GM12878 (cell line): Measurements from ENCODE around the gene GSE1.

Experiments used
- EZH2 ChIP-seq: IDR thresholded peaks from 2 replicates; pipeline ENCODE4 v1.6.1; 2012; ENCODE audit warnings: low read depth, mild to moderate bottlenecking, control low read depth, inconsistent platforms, low read length, borderline replicate concordance; ENCODE audit not compliant: control insufficient read depth
- HDGF ChIP-seq: fragments of 450-650 bp; IDR thresholded peaks from 2 replicates; pipeline ENCODE4 v1.6.1; 2016; ENCODE audit warnings: antibody characterized with exemption
- SMC3 ChIP-seq: IDR thresholded peaks from 2 replicates; pipeline ENCODE4 v1.6.1; 2011; ENCODE audit warnings: low read length, improper control_type of control experiment, borderline replicate concordance
- SP1 ChIP-seq: IDR thresholded peaks from one replicate; pipeline ENCODE4 v1.6.1; 2011; ENCODE audit warnings: low read depth, low read length
- SREBF2 ChIP-seq: IDR thresholded peaks from 2 replicates; pipeline ENCODE4 v1.6.1; 2012; ENCODE audit warnings: mild to moderate bottlenecking, low read length
- TAF1 ChIP-seq: IDR thresholded peaks from 2 replicates; pipeline ENCODE4 v1.6.1; 2011; ENCODE audit warnings: mild to moderate bottlenecking, low read depth, low read length, borderline replicate concordance
- TF ChIP-seq, protein P1 (sequence below): fragments of 450-650 bp; IDR thresholded peaks from 2 replicates; pipeline ENCODE4 v1.6.1; 2017; ENCODE audit warnings: borderline replicate concordance
- TF ChIP-seq, protein P2 (sequence below), 3 experiments: IDR thresholded peaks in 2 of 3; conservative IDR thresholded peaks in 1 of 3; 2 replicates each; pipeline ENCODE4 v1.5.1; 2011; ENCODE audit warnings: low read depth in 3 of 3, low read length in 3 of 3, mild to moderate bottlenecking in 3 of 3, control low read depth in 2 of 3, moderate library complexity in 2 of 3, inconsistent platforms in 1 of 3, mixed read lengths in 1 of 3; ENCODE audit not compliant: control insufficient read depth in 2 of 3, insufficient read depth in 1 of 3; ENCODE audit errors: extremely low read depth in 1 of 3
- TF ChIP-seq, protein P3 (sequence below): fragments of 450-650 bp; IDR thresholded peaks from 2 replicates; pipeline ENCODE4 v1.6.1; 2017; ENCODE audit warnings: mild to moderate bottlenecking, low read depth, inconsistent platforms; ENCODE audit not compliant: poor library complexity, severe bottlenecking
- TF ChIP-seq, protein P4 (sequence below): IDR thresholded peaks from 2 replicates; pipeline ENCODE4 v1.6.1; 2012; ENCODE audit warnings: low read depth, low read length, improper control_type of control experiment

DNA sequence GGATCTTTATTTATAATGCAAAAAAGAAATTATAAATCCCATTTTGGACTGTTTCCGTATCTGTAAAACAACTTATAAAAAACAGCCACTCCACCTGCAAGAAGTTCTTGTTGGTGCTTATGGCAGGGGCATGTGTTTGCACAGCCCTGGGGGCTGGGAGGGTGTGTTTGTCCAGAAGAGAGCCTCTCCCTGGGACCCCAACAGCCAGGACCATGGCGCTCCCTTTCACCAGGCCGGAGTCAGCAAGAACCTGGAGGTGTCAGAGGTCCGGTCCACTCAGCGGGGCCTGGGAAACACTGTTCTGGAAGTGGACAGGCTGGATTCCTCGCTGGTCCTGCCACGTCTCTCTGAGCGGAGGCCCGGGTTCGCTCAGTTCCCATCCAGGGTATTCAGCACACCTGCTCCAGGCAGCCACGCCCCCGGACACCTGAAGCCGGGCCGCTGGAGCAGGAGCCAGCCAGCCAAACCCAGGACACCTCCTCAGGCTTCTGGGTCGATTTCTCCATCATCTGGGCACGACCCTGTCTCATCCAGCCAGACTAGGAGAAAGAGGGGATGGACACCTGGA, 94.5 kb downstream of the GSE1 start:
- TF ChIP-seq SP1 (no peak), SMC3 (no peak), EZH2 (no peak), TAF1 (no peak), SREBF2 (no peak), HDGF (no peak)
- TF ChIP-seq, protein P1, sequence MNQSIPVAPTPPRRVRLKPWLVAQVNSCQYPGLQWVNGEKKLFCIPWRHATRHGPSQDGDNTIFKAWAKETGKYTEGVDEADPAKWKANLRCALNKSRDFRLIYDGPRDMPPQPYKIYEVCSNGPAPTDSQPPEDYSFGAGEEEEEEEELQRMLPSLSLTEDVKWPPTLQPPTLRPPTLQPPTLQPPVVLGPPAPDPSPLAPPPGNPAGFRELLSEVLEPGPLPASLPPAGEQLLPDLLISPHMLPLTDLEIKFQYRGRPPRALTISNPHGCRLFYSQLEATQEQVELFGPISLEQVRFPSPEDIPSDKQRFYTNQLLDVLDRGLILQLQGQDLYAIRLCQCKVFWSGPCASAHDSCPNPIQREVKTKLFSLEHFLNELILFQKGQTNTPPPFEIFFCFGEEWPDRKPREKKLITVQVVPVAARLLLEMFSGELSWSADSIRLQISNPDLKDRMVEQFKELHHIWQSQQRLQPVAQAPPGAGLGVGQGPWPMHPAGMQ: no peak
- TF ChIP-seq, protein P2, sequence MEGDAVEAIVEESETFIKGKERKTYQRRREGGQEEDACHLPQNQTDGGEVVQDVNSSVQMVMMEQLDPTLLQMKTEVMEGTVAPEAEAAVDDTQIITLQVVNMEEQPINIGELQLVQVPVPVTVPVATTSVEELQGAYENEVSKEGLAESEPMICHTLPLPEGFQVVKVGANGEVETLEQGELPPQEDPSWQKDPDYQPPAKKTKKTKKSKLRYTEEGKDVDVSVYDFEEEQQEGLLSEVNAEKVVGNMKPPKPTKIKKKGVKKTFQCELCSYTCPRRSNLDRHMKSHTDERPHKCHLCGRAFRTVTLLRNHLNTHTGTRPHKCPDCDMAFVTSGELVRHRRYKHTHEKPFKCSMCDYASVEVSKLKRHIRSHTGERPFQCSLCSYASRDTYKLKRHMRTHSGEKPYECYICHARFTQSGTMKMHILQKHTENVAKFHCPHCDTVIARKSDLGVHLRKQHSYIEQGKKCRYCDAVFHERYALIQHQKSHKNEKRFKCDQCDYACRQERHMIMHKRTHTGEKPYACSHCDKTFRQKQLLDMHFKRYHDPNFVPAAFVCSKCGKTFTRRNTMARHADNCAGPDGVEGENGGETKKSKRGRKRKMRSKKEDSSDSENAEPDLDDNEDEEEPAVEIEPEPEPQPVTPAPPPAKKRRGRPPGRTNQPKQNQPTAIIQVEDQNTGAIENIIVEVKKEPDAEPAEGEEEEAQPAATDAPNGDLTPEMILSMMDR (IDR thresholded peaks at IDR 0.05 in 2 of 3, conservative IDR thresholded peaks at IDR 0.05 in 1 of 3; ENCODE audit: control insufficient read depth in 2 of 3, extremely low read depth in 1 of 3, insufficient read depth in 1 of 3, low read depth in 3 of 3, low read length in 3 of 3): no peak
- TF ChIP-seq, protein P3, sequence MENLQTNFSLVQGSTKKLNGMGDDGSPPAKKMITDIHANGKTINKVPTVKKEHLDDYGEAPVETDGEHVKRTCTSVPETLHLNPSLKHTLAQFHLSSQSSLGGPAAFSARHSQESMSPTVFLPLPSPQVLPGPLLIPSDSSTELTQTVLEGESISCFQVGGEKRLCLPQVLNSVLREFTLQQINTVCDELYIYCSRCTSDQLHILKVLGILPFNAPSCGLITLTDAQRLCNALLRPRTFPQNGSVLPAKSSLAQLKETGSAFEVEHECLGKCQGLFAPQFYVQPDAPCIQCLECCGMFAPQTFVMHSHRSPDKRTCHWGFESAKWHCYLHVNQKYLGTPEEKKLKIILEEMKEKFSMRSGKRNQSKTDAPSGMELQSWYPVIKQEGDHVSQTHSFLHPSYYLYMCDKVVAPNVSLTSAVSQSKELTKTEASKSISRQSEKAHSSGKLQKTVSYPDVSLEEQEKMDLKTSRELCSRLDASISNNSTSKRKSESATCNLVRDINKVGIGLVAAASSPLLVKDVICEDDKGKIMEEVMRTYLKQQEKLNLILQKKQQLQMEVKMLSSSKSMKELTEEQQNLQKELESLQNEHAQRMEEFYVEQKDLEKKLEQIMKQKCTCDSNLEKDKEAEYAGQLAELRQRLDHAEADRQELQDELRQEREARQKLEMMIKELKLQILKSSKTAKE: no peak
- TF ChIP-seq, protein P4, sequence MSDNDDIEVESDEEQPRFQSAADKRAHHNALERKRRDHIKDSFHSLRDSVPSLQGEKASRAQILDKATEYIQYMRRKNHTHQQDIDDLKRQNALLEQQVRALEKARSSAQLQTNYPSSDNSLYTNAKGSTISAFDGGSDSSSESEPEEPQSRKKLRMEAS: no peak
